Measurements from ENCODE around the gene GON7. TPM values are rescaled to one million over a fixed set of nuclear protein-coding genes. Genes with fewer than 3 reads are reported as not detected.

GON7 gene, protein sequence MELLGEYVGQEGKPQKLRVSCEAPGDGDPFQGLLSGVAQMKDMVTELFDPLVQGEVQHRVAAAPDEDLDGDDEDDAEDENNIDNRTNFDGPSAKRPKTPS
- 16.9 and 21.9 TPM in 2 replicates for total RNA-seq

DNA sequence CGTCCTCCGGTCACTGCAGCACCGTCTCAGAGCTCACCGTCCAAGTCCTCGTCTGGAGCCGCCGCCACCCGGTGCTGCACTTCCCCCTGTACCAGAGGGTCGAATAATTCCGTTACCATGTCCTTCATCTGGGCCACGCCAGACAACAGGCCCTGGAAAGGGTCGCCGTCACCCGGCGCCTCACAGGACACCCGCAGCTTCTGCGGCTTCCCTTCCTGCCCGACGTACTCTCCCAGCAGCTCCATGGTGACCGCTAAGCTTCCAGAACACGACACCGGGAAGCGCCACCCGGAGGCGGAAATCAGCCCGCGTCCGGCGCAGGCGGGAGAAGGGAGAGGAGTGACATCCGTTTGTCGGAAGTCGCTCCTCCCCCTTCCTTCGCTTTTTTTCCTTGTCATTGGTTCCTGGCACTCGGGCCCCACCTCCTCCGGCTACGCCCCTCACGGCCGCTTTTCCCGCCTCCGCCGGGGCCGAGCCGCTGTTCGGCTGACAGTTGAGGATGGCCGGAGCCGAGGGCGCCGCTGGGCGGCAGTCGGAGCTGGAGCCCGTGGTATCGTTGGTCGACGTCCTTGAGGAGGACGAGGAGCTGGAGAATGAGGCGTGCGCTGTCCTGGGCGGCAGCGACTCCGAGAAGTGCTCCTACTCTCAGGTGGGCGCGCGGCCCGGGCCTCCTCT is at the start of gene GON7, which contains the start of gene UBR7:
Gene GON7, minus strand, starts transcription at position 273 of the 675 bp plus-strand sequence. Its CDS starts 28 bp downstream, at position 245.
Gene UBR7, plus strand, starts transcription at position 464 of the 675 bp plus-strand sequence. Its CDS starts 36 bp downstream, at position 500.

DNA sequence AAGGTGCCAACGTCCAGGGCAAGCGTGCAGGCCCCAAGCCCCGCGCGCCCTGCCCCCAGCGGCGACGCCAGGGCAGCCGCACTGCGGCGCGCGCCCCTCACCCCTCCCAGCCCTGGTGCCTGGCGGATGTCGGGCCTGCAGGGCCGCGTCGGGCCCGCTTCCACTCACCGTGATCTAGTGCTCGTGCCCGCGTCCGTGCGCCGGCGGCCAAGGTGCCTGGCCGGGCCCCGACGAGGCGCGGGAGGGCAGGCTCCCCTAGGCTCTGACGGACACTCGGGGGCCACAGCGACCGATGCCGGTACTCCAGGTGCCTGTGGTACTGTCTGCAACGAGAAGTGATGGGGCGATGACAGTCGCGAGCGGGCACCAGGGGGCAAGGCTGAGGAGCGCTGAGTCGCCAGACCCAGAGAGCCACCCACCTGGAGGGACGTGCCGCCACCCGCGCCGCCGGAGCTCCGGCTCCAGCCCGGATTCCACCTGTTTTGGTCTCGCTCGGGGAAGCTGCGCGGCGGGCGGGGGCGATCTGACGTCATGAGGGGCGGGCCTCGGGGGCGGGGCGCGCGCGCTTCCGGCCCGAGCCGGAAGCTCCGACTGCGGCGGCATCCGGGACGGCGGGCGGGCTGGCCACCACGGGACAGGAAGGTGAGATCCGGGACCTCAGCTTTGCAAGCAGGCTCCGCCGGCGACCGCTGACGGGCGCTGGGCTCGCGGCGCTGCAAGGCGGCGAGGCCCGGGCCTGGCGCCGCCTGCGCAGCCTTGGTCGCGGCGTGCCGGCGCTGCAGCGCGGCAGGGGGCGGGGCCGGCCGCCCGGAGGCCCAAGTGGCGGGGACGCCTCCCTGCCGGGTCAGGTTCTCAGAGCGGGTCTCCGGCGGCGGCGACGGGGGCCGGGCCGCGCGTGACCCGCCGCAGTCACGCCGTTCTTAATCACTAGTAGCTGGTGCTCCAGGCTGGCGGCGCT is 22.2 kb downstream of the GON7 start, which contains the start of the genes LYSET and MOAP1:
Gene LYSET, plus strand, starts transcription at position 927 of the 958 bp plus-strand sequence. CDS start 89 bp downstream, outside the sequence.
Gene MOAP1, minus strand, starts transcription at position 507 of the 958 bp plus-strand sequence. CDS start 655 bp downstream, outside the sequence.

Other genes with a start within 250 kb of the GON7 start
- gene ITPK1, start 91.1 kb downstream of the GON7 start, total RNA-seq, result 29.9 and 37.3 TPM in 2 replicates
- 11.3 and 13.1 TPM in 2 replicates for gene MOAP1, start 22.2 kb downstream of the GON7 start, total RNA-seq
- gene LYSET, start 21.7 kb downstream of the GON7 start, total RNA-seq, result 12.9 and 17.7 TPM in 2 replicates
- gene UBR7, start 191 bp upstream of the GON7 start, total RNA-seq, result 33.8 and 42.8 TPM in 2 replicates
- 10.5 and 11.2 TPM in 2 replicates for gene BTBD7, start 126.0 kb upstream of the GON7 start, total RNA-seq
- not detected in 2 replicates for gene COX8C, start 140.1 kb upstream of the GON7 start, total RNA-seq
- not detected in 2 replicates for gene UNC79, start 223.9 kb upstream of the GON7 start, total RNA-seq